DMS114 treated with DMSO at 0.1 percent for 48 hours (cell line): ENCODE measurements around the gene OR10A5.
"Not testable (repeated sequence)": the region's sequence is repeated elsewhere in the genome, so short reads cannot be mapped to it uniquely, and the experiment has no call there.

Experiments
- DNase-seq: peaks from one replicate; lab custom pipeline; 2025; ENCODE audit not compliant: unreplicated experiment; lab: John Stamatoyannopoulos, UW

OR10A5 gene

DNA sequence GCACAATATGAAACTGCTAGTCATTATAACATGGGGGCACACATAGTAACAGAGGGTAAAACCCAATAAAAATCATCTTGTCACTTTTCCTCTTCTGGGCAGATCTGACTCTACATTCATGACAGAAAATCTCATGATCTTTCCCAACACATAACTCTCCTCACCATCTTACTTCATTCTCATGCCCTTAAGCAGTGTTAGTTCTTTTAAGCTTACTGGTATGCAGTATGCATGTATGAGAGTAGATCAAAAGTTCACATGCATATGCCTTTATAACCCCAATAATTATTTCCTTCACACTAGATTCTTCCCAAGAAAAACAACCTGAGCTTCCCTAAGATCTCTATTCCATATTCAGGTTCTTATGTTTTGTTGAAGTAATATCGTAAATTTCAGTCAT lies 25.8 kb downstream of the OR10A5 start:
- no peak for DNase-seq

DNA sequence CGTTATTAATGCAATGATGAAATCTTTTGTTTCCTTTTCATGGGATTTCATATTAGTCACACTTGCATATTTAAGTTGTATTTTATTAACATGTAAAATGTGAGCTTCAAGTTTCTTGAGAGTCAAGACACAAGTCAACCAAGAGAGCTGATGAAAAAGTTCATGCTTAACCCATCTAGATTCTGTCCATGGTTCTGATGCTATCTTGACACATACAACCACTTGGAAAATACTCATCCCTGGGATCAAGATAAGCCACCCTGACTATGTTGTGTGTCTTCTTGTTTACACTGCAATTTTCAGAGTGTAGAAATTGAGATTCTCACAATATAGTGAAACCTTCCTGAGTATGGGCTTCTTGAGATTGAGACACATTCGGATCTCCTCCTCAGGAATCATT lies 30.3 kb downstream of the OR10A5 start:
- no peak for DNase-seq

DNA sequence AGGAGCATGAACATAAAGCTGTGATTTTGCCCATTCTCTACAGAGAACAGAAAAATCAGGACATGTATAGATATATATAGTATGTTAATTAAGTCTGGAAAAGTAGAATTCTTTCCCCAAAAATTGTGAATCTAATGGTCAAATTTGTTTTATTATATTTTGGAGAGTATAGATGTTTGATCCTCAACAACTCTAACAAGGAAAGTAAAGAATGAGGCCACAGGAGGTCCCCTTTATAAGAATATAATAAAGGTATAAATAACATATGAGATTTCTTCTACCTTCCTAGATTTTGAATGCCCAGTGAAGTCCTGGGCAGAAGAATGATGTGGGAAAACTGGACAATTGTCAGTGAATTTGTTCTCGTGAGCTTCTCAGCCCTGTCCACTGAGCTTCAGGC lies 30.8 kb downstream of the OR10A5 start, which contains the start of gene OR10A4:
OR10A4 (plus strand) TSS at position 301 of the 400 bp plus-strand sequence; CDS start at position 324, 23 bp downstream.
- DNase-seq: no peak

DNA sequence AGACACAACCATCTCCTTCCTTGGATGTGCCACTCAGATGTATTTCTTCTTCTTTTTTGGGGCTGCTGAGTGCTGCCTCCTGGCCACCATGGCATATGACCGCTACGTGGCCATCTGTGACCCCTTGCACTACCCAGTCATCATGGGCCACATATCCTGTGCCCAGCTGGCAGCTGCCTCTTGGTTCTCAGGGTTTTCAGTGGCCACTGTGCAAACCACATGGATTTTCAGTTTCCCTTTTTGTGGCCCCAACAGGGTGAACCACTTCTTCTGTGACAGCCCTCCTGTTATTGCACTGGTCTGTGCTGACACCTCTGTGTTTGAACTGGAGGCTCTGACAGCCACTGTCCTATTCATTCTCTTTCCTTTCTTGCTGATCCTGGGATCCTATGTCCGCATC lies 31.4 kb downstream of the OR10A5 start:
- no peak for DNase-seq

DNA sequence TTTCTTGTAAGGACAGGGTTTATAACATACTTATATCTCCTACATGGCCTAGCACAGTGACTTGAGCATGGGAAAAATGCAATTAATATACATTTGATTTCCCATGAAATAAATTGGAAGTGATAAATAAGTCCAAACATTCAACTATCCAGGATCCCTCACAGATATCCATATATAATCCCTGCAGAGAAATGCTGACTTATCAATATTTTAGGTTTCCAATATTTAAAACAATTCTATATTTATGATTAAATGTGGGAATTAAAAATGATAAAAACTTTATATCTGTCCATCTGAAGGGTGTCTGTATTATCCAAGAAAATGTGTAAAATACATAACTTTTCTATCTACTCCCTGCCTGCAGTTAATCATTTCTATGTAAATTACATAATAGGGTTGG lies 37.3 kb downstream of the OR10A5 start:
- DNase-seq: no peak

DNA sequence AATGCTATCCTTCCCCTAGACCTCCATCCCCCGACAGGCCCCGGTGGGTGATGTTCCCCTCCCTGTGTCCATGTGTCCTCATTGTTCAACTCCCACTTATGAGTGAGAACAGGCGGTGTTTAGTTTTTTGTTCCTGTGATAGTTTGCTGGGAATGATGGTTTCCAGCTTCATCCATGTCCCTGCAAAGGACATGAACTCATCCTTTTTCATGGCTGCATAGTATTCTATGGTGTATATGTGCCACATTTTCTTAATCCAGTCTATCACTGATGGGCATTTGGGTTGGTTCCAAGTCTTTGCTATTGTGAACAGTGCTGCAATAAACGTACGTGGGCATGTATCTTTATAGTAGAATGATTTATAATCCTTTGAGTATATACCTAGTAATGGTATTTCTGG lies 42.2 kb downstream of the OR10A5 start:
- DNase-seq: not testable (repeated sequence)

DNA sequence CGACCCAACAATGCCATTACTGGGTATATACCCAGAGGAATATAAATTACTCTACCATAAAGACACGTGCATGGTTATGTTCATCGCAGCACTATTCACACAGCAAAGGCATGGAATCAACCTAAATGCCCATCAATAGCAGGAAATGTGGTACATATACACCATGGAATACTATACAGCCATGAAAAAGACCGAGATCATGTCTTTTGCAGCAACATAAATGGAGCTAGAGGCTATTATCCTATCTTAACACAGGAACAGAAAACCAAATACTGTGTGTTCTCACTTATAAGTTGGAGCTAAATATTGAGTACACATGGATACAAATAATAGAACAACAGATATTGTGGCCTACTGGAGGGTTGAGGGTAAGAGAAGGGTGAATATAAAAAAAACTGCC lies 43.3 kb downstream of the OR10A5 start:
- no peak for DNase-seq

DNA sequence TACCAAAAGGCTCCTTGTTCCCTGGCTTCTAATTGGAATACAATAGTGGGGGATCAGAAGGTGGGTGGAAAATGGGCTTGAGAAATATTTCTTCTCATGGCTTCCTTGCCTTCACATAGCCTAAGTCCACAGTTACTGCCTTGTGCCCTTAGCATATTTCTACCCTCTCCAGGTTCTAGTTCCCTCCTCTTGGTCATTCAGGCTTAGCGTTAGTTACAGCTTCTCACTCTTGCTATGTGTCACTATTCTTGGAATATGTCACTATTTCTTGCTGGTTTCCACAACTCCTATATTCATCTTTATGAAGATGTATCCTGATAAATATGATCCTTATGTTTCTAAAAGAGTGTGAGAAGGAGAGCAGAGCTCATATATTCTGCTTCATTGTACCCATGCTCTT lies 44.4 kb downstream of the OR10A5 start:
- no peak for DNase-seq

DNA sequence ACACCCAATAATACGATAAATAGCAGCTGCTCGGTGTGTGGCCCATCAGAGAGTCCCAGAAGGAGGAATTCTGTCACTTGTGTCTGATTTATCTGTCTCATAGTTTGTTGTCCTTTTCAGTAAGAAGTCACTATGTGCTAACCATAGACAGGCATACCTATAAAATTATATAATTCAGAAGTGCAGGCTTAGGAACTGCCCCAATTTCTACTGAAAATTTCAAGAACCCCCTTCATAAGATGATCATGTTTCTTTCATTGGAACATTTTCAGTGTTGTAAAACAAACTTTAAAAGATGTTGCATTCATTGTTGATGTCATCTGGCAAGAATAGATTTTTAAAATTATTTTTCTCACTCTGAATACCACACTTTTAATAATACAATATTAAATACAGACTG lies 46.9 kb downstream of the OR10A5 start, which contains the start of gene OR2D2:
OR2D2 (minus strand) TSS at position 101 of the 400 bp plus-strand sequence; CDS start at position 101, 0 bp downstream.
- DNase-seq: no peak

DNA sequence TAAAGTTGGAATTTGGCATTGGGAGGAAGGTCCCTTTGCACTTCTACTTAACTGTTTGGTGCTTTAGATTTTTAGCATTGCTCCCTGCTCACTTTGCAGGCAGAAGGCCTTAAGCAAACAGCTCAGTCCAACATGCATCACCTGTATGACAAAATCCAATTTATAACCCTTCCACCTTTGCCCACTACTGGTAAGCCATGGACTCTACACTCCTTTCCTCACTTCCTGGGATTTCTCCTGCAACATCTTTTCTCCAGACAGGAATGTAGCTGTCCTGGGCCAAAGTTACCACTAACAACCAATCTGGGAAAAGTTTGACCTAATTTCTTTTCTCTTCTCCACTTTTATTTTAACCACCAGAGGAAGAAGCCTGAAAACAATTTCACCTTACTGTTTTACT lies 48.6 kb downstream of the OR10A5 start:
- DNase-seq: no peak

DNA sequence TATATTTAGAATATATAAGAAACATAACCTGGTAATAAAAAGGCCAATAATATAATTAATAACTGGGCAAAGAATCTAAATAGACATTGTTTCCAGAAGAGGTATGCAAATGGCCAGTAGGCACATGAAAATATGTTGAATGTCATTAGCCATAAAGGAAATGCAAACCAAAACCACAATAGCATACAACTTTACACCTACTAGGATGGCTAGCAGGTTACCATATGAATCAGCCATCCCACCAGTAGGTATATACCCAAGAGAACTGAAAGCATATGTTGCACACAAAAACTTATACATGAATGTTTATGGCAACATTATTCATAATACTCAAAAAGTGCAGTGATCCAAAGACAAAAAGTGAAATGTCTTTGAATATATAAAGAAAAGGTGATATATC lies 49.5 kb downstream of the OR10A5 start:
- no peak for DNase-seq
